OCI-LY3 (cell line): ENCODE measurements around the gene TSACC.
A peak's percentile ranks its signal among the peaks of the same experiment; 100 is the strongest.

Source experiments
- H2AFZ ChIP-seq: fragments of 200-600, 300-600 bp; shearing (Covaris generic); 2 replicates; pipeline ENCODE4 v1.6.0; 2014; ENCODE audit warnings: antibody characterized with exemption, low read depth, low read length
- H3K27ac ChIP-seq: fragments of 200-600, 300-600 bp; sonication (generic); 2 replicates; pipeline ENCODE4 v1.5.1; 2014; ENCODE audit warnings: mild to moderate bottlenecking, low read length, moderate library complexity, mixed read lengths
- H3K27me3 ChIP-seq: fragments of 200-600, 300-600 bp; sonication (generic); 2 replicates; pipeline ENCODE4 v1.6.1; 2014; ENCODE audit warnings: low read depth, low read length, mixed read lengths
- H3K36me3 ChIP-seq: fragments of 200-600, 300-600 bp; sonication (generic); replicated peaks from 2 replicates; pipeline ENCODE3; 2014; ENCODE audit warnings: low read depth, low read length, mixed read lengths
- H3K4me1 ChIP-seq: fragments of 300-600, 200-600 bp; sonication (generic); 2 replicates; pipeline ENCODE4 v1.6.1; 2014; ENCODE audit warnings: low read length, mixed read lengths
- H3K4me2 ChIP-seq: fragments of 200-600, 300-600 bp; sonication (generic); 2 replicates; pipeline ENCODE4 v1.6.1; 2014; ENCODE audit warnings: low read length, mixed read lengths
- H3K4me3 ChIP-seq: fragments of 300-600, 200-600 bp; sonication (generic); 2 replicates; pipeline ENCODE4 v1.5.1; 2014; ENCODE audit warnings: antibody characterized with exemption, mild to moderate bottlenecking, low read length, moderate library complexity
- H3K79me2 ChIP-seq: fragments of 300-600, 200-600 bp; shearing (Covaris generic); 2 replicates; pipeline ENCODE4 v1.6.1; 2014; ENCODE audit warnings: mild to moderate bottlenecking, low read length, mixed read lengths
- H3K9ac ChIP-seq: fragments of 300-600, 200-600 bp; shearing (Covaris generic); 2 replicates; pipeline ENCODE4 v1.6.0; 2014; ENCODE audit warnings: mild to moderate bottlenecking, low read length, moderate library complexity
- H3K9me3 ChIP-seq: fragments of 200-600, 300-600 bp; shearing (Covaris generic); 2 replicates; pipeline ENCODE4 v1.6.1; 2014; ENCODE audit warnings: low read length, mixed read lengths; ENCODE audit not compliant: insufficient read depth
- H4K20me1 ChIP-seq: fragments of 200-600, 300-600 bp; sonication (generic); 2 replicates; pipeline ENCODE4 v1.6.1; 2016; ENCODE audit warnings: low read length, mixed read lengths; ENCODE audit not compliant: insufficient read depth
- EZH2phosphoT487 ChIP-seq: fragments of 200-600 bp; shearing (Covaris generic); IDR thresholded peaks from 2 replicates; pipeline ENCODE4 v1.6.1; 2018; ENCODE audit warnings: antibody characterized with exemption, mixed run types, low read depth
- TF ChIP-seq, protein P1 (sequence below): fragments of 200-600, 300-600 bp; sonication (generic); IDR thresholded peaks from 2 replicates; pipeline ENCODE4 v1.5.1; 2014; ENCODE audit warnings: antibody characterized with exemption, low read length, low read depth

TSACC gene

DNA sequence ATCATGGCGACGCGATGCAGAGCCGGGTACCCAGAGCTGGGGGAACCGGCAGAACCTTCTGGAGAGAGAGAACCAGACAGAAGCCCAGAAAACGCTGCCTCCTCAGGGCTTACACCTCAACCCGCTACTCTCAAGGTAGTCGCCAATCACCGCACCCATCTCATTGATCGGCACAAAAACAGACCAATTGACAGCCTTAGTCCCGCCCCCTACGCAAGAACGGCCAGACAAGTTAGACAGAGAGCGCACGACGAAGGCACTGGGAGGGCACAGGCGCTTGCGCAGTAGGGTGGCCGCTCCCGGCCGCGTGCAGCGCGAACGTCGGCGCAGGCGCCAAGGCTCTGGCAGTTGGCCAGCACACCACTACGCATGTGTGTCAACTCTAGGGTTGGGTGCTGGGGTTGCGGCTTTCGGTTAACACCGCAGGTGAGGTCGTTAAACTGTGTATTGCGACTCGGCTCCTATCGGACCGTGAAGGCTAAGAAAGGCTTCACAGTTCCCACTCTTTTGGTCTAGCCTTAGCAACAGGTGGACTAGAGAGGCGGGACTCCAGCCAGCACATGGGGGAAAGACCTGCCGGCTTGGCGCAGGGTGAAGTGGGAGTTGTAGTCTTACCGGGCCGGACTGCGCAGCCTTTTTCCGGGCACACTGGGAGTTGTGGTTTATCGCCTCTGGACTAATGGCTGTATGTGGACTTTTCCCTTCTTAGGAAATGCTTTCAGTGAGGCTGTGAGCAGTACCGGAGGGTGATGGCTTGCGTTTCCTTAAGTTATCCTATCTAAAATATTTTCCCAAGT lies at the start of gene TSACC, which contains the start of gene CCT3:
TSACC (plus strand) TSS at position 347 of the 797 bp plus-strand sequence. CDS start 1,232 bp downstream, outside the sequence.
CCT3 (minus strand) TSS at position 113 of the 797 bp plus-strand sequence; CDS start at position 5, 108 bp downstream.
- Histone ChIP-seq H3K9ac (peak within 1 kb of the TSS; percentile 81), H4K20me1 (peaks cover 19% of the 10 kb centered on the region; the same call in 1 of the 2 replicates), H3K36me3 (peaks cover 32% of the 10 kb centered on the region), H3K4me1 (peaks cover 13% of the 10 kb centered on the region), H3K9me3 (no peaks in the 10 kb centered on the region), H3K27ac (peak within 1 kb of the TSS; percentile 81), H3K4me3 (peak within 1 kb of the TSS; percentile 84), H3K79me2 (peaks cover 50% of the 10 kb centered on the region), H3K27me3 (no peaks in the 10 kb centered on the region), H3K4me2 (peak within 1 kb of the TSS; percentile 70), H2AFZ (peak within 1 kb of the TSS; percentile 65)
- TF ChIP-seq, protein P1, sequence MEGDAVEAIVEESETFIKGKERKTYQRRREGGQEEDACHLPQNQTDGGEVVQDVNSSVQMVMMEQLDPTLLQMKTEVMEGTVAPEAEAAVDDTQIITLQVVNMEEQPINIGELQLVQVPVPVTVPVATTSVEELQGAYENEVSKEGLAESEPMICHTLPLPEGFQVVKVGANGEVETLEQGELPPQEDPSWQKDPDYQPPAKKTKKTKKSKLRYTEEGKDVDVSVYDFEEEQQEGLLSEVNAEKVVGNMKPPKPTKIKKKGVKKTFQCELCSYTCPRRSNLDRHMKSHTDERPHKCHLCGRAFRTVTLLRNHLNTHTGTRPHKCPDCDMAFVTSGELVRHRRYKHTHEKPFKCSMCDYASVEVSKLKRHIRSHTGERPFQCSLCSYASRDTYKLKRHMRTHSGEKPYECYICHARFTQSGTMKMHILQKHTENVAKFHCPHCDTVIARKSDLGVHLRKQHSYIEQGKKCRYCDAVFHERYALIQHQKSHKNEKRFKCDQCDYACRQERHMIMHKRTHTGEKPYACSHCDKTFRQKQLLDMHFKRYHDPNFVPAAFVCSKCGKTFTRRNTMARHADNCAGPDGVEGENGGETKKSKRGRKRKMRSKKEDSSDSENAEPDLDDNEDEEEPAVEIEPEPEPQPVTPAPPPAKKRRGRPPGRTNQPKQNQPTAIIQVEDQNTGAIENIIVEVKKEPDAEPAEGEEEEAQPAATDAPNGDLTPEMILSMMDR: no peak
- TF ChIP-seq EZH2phosphoT487: no peak

DNA sequence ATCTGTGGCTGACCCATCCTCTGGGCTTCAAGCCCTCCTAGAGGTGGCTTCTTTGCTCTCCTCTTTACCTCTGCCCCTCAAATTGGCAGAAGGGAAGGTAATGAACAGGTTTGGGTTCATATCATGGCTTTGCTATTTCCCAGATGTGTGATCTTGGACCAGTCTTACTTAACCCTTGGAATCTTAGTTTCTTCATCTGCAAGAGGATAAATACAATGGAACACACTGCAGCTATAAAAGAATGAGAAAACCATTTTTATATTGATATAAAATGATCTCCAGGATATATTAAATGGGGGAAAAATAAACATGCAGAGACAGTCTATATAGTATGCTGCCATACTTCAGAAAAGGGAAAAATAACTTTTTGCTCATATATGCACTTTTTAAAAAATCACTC lies 48.5 kb upstream of the TSACC start:
- H3K27me3 ChIP-seq: no peaks in the 10 kb centered on the region
- no peak overlapping the region for H2AFZ ChIP-seq
- no peak overlapping the region for H3K9ac ChIP-seq
- TF ChIP-seq, protein P1: no peak
- no peak for TF ChIP-seq EZH2phosphoT487
- no peaks in the 10 kb centered on the region for H3K9me3 ChIP-seq
- no peaks in the 10 kb centered on the region; the same call in 1 of the 2 replicates for H3K79me2 ChIP-seq
- peaks cover 13% of the 10 kb centered on the region for H3K36me3 ChIP-seq
- H3K27ac ChIP-seq: no peak overlapping the region
- H3K4me2 ChIP-seq: no peak overlapping the region
- no peak overlapping the region for H3K4me3 ChIP-seq
- H3K4me1 ChIP-seq: peaks cover 4% of the 10 kb centered on the region
- H4K20me1 ChIP-seq: no peaks in the 10 kb centered on the region

DNA sequence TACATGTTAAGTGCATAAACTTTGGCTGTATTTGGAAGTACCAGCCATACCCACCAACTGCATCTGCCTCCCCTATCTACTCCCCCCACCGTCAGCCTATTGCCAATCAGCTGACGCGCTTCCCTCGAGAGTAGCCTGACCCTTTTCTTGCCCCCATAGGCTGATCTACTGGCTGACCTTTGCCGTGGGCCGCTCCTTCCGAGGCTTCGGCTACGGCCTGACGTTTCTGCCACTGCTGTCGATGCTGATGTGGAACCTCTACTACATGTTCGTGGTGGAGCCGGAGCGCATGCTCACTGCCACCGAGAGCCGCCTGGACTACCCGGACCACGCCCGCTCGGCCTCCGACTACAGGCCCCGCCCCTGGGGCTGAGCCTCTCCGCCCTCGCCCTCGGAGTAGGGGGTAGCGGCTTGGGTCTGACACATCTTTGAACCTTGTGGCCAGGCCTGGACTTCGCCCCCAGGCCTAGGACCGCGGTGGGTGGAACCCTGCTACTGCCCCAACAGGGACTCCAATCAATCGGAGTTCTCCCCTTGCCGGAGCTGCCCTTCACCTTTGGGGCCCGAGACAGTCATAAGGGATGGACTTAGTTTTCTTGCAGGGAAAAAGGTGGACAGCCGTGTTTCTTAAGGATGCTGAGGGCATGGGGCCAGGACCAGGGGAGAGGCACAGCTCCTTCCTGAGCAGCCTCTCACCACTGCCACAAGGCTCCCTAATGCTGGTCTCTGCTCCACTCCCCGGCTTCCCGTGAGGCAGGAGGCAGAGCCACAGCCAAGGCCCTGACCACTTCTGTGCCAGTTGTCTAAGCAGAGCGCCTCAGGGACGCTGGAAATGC lies 46.9 kb upstream of the TSACC start:
- H3K4me1 ChIP-seq: peaks cover 11% of the 10 kb centered on the region
- H3K36me3 ChIP-seq: peaks cover 13% of the 10 kb centered on the region
- no peak overlapping the region for H3K4me3 ChIP-seq
- H3K27ac ChIP-seq: no peak overlapping the region
- H3K4me2 ChIP-seq: no peak overlapping the region
- H3K79me2 ChIP-seq: no peaks in the 10 kb centered on the region; the same call in 1 of the 2 replicates
- H3K27me3 ChIP-seq: no peaks in the 10 kb centered on the region
- no peaks in the 10 kb centered on the region for H4K20me1 ChIP-seq
- no peak overlapping the region for H2AFZ ChIP-seq
- no peaks in the 10 kb centered on the region for H3K9me3 ChIP-seq
- no peak overlapping the region for H3K9ac ChIP-seq
- TF ChIP-seq, protein P1: no peak

DNA sequence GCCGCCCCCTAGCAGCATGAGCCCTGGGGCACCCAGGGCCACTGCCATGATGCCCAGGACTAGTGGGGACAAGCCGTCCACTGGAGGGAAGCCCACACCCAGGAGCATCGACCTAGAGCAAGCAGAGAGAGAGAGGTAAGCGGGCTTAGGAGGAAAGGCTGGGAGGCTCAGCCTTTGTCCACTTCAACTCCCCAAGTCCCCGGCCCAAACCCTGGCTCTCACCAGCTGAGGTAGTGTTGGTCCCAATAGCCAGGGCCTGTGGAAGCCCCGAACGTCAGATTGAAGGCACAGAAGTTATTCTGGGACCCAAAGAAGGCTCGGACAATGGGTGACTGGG lies 45.3 kb upstream of the TSACC start:
- H3K27me3 ChIP-seq: no peaks in the 10 kb centered on the region
- H3K4me3 ChIP-seq: no peak overlapping the region
- H3K27ac ChIP-seq: no peak overlapping the region
- H3K79me2 ChIP-seq: no peaks in the 10 kb centered on the region; the same call in 1 of the 2 replicates
- no peak overlapping the region for H2AFZ ChIP-seq
- no peak overlapping the region for H3K9ac ChIP-seq
- H3K4me2 ChIP-seq: no peak overlapping the region
- no peaks in the 10 kb centered on the region for H4K20me1 ChIP-seq
- H3K36me3 ChIP-seq: peaks cover 13% of the 10 kb centered on the region
- TF ChIP-seq EZH2phosphoT487: no peak
- TF ChIP-seq, protein P1: no peak
- H3K4me1 ChIP-seq: peaks cover 11% of the 10 kb centered on the region
- H3K9me3 ChIP-seq: no peaks in the 10 kb centered on the region
